ENCODE measurements around the gene TJP2.

The TJP2 gene

DNA sequence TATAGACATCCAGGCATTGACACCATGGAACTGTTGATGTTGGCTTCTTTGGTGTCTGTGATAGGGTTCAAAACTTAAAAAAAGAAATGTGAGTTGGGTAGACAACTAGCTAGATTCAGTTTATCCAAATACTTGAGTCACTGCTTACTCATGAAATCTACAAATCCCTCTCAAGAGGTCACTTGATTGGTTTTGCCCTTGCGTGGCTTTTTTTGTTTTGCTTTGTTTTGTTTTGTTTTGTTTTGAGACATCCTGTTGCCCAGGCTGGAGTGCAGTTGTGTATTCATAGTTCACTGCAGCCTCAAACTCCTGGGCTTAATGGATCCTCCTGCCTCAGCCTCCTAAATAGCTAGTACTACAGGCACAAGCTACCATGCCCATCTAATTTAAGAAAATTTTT, 140.5 kb downstream of the TJP2 start:
- DNase-seq (ENCODE audit: low spot score): no peak
- TF ChIP-seq CTCF (IDR thresholded peaks at IDR 0.05; ENCODE audit: borderline replicate concordance, control extremely low read depth, extremely low read depth, insufficient read depth, missing control alignments): no peak
- in situ Hi-C loops (cut with MboI; ENCODE audit: low sequenced_read_pairs, unreplicated experiment): no loop called here

DNA sequence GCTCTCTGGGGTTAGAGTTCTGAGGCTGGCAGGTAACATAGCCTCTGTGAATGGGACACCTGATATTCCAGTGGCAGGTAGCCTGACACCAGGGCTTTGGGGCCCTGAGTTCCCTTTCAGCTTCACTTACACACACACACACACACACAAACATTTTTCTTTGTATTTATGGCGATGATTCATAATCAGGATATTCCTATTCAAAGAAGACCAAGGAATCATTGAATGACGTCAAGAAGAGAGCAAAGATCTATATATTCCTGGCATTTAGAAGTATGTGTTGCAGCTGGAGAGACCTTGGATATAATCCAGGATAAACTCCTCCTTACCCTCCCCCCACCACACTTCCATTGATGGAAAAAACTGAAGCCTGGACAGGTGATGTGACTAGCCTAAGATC, 143.0 kb downstream of the TJP2 start:
- no peak for TF ChIP-seq CTCF (IDR thresholded peaks at IDR 0.05; ENCODE audit: borderline replicate concordance, control extremely low read depth, extremely low read depth, insufficient read depth, missing control alignments)
- DNase-seq (ENCODE audit: low spot score): no peak
- in situ Hi-C loops (cut with MboI; ENCODE audit: low sequenced_read_pairs, unreplicated experiment): no loop called here

DNA sequence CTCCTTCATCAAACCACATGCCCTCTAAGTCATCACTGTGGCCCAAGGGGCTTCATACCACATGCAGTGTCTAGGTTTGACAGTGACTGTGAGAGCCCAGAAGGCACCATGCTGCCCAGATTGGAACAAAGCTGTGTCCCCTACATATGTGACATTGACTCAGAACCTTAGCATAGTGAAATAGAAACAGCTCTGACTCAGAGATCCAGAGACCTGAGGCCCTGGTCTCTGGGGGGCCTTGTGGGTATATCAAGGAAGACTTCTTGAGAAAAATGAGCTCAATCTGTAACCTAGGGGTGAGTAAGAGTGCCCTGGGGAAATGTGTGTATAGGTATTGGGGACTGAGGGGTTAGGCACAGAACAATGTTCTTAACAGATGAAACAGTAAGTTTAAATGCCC, 143.8 kb downstream of the TJP2 start:
- in situ Hi-C loops (cut with MboI; ENCODE audit: low sequenced_read_pairs, unreplicated experiment): no loop called here
- no peak for DNase-seq (ENCODE audit: low spot score)
- no peak for TF ChIP-seq CTCF (IDR thresholded peaks at IDR 0.05; ENCODE audit: borderline replicate concordance, control extremely low read depth, extremely low read depth, insufficient read depth, missing control alignments)

GRCh38 chr9:69319324-69320025, 145.4 kb downstream of the TJP2 start:
- TF ChIP-seq CTCF (IDR thresholded peaks at IDR 0.05; ENCODE audit: borderline replicate concordance, control extremely low read depth, extremely low read depth, insufficient read depth, missing control alignments): no peak
- in situ Hi-C loops (cut with MboI; ENCODE audit: low sequenced_read_pairs, unreplicated experiment): no loop called here
- DNase-seq (ENCODE audit: low spot score): no peak

GRCh38 chr9:69322256-69322655, 148.2 kb downstream of the TJP2 start:
- no peak for TF ChIP-seq CTCF (IDR thresholded peaks at IDR 0.05; ENCODE audit: borderline replicate concordance, control extremely low read depth, extremely low read depth, insufficient read depth, missing control alignments)
- DNase-seq (ENCODE audit: low spot score): no peak
- in situ Hi-C loops (cut with MboI; ENCODE audit: low sequenced_read_pairs, unreplicated experiment): no loop called here

DNA sequence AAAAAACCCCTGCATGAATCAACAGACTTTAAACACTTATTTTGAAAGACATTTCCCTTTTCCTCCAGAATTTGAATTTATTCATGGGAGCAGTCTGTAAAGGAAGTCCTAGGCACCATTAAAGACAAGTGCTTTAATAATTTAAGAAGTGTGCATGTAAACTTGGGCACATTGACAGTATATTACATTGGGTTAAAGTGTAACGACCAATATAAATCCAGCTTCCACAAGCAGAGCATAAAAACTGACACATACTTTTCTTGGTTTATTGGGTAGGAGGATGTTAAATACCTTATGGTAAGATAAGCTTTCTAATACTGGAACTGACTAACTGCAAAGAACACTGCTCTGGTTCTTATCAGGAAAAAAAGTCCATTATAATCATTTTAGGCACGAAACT, 149.8 kb downstream of the TJP2 start:
- no peak for TF ChIP-seq CTCF (IDR thresholded peaks at IDR 0.05; ENCODE audit: borderline replicate concordance, control extremely low read depth, extremely low read depth, insufficient read depth, missing control alignments)
- in situ Hi-C loops (cut with MboI; ENCODE audit: low sequenced_read_pairs, unreplicated experiment): no loop called here
- DNase-seq (ENCODE audit: low spot score): no peak

All from GM13976 (cell line).